ENCODE measurements around the gene SPATC1L.

GRCh38 chr21:46136739-46137349, 47.4 kb downstream of the SPATC1L start:
- TF ChIP-seq HDGF (IDR thresholded peaks at IDR 0.05; ENCODE audit: borderline replicate concordance) (no peak), FOXM1 (IDR thresholded peaks at IDR 0.05; ENCODE audit: borderline replicate concordance) (no peak), SP1 (IDR thresholded peaks at IDR 0.05) (no peak)

All from HEK293T (cell line).